DMS153 (cell line): Measurements from ENCODE around the gene LZTR1.
"Not testable (repeated sequence)": the region's sequence is repeated elsewhere in the genome, so short reads cannot be mapped to it uniquely, and the experiment has no call there.

ENCODE experiments used
- DNase-seq: peaks from one replicate; lab custom pipeline; 2025; lab: John Stamatoyannopoulos, UW

The LZTR1 gene

DNA sequence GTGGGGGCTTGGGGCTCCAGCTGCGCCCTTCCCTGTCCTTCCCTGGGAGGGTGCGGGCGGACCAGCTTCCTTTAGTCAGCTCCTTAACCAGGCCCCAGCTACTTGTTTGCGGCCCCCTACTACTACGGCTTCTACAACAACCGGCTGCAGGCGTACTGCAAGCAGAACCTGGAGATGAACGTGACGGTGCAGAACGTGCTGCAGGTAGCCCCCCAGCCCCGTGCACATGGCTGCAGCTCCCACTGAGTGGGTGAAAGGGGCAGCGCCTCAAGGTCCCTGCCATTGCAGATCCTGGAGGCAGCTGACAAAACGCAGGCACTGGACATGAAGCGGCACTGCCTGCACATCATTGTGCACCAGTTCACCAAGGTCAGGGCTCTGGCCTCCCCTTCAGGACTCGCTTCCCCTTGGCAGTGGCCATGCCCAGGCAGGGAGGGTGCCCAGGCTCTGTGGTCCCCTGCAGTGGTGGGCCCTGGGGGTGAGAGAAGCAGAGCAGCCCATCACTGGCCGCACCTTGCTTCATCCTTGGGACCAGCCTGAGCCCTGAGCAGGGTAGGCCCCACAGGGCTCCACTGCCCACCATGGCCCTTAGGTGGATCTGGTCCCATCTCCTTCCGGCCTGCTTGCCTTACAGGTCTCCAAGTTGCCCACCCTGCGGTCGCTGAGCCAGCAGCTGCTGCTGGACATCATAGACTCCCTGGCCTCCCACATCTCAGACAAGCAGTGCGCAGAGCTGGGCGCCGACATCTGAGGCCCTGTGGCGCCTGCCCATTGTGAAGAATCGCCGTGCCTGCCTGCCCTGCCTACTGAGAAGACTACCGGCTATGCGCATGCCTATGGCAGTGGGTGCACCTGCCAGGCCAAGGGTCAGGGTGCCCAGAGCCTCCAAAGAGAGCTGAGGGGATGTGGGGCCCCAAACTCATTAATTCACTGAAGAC is 14.8 kb downstream of the LZTR1 start:
- DNase-seq: no peak

DNA sequence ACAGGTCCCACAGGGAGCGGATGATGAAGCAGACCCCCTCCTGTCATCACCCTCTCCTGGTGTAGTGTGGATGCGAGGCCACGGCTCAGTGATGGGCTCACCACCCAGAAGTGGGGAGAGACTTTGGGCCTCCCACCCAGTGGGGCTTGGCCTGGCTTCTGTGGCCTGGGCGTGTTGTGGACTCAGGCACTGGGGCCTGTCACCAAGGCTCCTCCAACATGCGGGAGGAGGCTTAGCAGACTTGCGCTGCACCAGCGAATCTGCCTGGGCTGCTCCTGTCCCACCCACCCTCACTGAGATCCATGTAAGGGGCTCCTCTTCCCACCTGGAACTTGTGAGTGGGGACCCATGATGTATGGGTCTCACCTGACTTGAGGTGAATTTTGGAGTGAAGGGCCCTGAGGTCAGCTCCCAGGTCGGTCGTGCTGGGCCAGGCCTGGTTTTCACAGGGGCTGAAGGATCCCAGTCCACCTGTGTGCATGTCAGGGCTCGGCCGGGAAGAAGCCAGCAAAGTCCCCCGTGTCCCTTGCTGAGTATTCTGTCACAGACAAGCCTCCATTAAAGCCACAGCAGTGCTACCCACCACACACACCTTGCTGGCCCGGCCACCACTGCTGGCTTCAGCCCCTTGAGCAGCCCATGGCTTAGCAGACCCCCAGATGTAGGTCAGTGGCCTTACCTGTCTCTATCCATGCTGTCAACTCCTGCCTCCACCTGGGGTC is 15.6 kb downstream of the LZTR1 start:
- no peak for DNase-seq

DNA sequence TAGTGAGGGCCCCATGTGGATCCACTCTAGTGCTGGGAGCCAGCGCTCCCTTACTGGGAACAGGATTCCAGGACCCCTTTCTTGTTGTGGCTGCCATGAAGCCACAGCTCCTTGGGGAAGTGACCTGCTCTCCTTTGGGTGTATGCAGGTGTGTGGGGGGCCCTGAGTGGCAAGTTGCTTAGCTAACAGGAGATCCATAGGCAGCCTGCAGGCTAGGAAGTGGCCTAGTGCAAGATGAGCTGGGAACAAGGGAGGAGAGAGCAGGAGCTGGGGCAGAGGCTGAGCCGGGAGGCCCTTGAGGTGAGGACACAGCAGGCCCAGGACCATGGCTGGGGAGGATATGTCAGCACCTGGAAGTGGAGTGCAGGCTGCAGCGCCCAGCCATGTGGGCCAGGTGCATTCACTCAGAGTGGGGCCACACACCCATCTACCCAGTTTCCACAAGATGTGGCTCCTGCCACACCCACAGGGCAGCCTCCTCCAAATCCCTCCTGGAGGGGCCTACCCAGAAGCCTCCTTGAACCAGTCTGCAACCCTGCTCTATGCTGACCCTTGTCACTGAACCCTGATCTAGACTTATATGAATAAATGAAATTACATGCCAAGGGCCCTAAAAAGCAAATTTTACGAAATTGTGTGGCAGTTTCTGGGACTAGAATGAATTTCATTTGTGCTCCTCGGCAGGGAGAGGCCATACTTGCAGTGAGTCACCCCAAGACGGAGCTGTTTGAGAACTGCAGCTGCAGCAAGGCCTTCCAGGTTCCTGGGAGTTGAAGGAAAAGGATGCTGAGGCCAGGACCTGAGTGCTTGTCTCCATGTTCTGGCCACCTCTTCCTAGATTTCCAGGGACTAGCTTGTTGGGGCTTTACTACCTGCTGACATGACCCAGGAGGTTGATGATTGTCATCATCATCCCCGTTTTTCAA is 16.6 kb downstream of the LZTR1 start:
- DNase-seq: no peak

DNA sequence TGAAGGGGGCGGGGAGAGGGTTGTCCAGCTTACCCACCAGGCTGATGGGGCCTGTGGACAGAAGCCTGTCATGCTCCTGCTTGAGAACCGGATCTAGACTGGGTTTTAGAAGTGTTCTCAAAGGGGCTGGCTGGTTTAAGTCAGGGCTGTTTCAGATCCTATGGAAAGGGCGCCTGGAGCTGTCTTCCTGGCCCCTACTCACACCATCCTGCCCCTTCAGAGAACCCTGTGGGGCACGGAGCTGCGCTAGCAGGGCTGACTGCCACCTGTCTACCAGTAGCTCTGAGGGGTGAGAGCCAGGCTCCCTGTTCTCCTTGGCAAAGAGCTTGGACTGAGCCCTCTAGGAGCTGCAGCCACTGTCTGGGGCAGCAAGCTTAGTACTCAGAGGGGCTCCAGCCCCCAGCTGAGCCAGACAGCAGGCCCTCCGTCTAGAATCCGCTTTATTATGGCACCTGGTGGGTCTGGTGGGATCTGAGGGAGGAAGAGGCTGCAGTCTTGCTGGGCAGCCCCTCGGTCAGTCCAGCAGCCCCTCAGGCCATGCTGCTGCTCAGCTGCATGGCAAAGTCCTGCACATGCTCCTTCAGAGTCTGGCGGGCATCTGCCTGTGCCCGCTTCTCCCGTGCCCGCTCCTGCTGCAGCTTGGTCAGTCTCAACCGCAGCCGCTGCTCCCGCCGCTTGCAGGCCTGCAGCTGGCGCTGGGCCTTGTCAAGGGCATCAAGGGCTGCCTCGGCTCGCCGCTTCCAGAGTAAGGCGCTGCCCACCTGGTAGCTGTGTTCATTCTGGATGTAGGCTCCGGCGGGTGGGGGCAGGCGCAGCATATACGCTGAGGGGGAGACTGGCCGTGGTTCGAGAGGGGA is 17.5 kb downstream of the LZTR1 start:
- DNase-seq: no peak

DNA sequence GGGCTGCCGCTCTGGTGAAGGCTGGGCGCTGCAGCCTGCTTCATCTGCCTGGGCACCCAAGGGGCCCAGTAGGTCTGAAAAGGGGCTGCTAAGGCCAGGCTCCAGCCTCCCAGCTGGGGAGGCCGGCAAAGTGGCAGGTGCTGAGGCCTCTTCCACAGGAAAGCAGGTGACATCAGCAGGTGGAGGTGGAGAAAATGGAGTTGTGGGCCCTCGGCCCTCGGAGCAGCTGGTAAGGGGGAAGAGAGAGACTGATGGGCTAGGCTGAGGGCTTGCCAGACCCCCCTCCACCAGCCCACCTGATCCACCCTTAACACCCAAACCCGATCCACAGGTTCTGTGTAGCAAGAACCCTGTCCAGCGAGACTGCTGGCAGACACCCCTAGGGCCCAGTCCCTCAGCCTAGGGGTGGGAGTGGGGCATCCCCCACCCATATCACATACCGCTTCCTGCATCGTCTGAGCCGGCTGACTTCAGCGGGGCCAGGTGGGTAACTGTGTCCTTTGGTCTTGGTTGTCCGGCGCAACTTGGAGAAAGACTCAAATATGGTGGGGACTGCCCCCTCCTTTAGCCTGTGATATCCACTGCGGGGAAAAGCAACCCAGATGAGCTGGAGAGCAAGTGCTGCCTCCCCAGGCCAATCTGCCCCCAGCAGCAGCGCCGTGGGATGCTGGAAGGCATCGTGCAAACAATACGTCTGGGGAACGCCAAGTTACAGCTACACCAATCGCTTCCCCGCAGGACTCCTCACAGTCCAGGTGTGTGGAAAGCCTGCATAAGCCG is 18.3 kb downstream of the LZTR1 start:
- DNase-seq: no peak

DNA sequence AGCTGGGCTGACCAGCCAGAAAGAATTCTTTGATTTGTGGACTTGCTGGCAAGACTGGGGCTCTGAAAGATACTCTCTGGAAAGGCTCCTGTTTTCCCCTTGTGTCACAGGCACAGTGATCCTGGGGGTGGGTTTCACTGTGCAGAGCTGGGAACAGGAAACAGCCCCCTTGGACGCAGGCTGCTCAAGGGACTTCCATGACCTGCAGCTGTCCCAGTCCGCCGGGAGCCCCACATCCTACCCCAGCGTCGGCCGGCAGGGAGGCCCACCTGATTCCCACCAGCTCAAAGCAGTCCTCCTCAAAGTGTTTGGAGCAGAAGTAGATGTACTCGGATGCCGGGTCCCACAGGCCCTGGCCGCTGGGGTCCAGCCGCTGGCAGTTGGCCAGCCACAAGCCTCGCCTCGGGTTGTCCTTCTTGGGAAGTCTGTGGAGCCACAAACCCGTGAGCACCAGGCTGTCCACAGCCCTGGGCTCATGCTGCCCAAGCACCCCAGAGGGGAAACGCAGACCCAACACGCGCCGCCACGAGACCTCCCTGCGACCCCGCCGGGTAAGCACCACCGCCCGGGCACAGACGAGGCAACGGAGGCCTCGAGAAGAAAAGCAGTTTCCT is 19.0 kb downstream of the LZTR1 start:
- DNase-seq: no peak

DNA sequence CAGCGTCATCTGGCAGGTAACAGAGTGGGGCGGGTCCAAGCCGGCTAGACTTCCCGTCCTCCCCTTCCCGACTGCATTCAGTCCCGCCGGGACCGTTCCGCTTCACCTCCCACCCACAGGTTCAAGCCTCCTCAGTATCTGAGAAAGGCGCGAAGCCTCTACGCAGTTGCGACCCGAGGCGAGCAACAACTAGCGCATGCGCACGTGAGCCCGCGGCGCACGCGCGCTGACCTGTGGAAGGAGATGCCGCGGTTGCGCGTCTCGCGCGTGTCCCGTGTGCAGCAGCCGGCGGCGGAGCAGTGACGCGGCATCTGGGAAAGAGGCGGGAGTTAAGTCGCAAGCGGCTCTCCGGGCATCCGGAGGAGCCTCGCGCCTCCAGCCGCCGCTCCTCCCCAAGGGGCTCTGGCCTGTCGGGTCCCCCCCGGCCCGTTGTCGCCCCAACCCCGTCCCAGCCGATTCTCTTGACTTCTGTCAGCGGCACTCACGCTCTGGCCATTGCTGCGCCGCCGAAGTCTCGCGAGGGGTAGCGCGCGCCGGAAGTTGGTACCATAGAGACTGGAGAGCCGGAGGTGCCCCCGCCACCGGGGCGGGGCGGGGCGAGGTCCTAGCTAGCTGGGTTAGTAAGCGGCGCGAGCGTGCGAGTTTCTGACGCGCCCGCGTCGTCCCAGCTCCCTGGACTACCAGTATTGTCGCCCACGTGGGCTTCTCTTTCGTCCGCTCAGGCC is 19.7 kb downstream of the LZTR1 start, which contains the start of gene THAP7:
THAP7 (minus strand) TSS at position 518 of the 725 bp plus-strand sequence; CDS start at position 311, 207 bp downstream.
- peak; percentile 93 for DNase-seq

DNA sequence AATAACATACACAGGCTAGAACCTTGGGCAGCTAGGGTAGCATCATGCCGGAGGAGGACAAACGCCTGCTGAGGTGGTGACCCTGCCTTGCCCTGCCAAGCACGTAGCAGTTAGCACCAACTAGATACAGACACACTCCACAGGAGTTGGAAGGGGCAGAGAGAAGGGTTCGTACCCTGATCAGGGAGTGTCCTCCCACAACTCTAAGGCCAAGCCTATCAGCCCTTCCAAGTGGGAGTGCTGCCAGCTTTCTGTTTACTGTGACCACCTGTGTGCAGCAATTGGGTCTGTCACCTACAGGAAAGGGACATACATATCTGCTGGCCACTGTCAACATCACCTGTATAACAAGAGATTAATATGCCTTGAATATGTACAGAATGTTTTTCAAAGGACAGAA is 21.7 kb downstream of the LZTR1 start:
- no peak for DNase-seq

DNA sequence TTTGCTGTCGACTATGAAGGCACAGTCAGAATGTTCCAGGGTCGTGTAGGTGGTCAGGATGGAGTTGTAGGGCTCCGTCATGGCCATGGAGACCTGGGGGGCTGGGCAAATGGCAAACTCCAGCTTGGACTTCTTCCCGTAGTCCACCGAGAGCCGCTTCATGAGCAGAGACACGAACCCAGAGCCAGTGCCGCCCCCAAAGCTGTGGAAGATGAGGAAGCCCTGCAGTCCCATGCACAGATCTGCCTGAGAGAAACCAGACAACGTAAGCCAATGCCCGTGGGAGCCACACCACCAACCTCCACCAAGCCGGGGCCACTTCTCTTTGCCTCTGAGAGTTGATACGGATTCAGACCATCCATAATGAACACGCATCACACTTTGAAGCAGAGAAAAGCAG is 27.1 kb downstream of the LZTR1 start:
- DNase-seq: not testable (repeated sequence)

DNA sequence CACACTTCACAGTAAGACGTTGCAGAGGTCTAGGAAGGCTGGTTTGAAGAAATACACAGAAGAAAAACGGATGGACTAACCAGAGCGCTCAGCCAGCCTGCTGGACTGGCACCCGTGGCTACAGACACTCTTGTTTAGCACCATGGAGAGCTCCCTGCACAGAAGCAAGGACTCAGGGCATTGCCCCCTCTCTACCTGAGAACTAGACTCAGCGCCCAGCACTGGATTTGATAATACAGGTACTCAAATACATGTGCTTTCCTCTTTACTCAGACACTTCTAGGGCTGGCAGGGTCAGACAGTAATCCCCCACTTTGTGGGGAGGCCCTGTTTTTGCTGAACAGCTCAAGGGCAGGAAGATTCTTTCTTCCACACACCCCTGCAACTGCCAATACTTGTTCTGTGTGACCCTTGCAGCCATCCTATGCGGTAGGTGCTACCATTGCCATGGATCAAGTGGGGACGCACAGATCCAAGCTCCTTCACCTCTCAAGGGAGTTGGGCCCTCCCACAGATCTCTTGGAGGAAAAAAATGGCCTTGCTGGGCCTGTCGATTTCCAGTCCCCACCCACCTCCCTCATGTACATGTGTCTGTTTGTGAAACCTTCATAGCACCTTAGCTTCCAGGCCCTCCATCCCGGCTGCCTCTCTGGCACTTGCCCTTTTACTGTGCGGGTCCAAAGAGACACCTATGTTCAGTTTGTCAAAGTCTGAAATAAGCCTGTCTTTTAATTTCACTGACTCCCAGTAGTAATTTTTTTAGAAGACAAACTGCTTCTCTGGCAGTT is 27.7 kb downstream of the LZTR1 start:
- DNase-seq: no peak

DNA sequence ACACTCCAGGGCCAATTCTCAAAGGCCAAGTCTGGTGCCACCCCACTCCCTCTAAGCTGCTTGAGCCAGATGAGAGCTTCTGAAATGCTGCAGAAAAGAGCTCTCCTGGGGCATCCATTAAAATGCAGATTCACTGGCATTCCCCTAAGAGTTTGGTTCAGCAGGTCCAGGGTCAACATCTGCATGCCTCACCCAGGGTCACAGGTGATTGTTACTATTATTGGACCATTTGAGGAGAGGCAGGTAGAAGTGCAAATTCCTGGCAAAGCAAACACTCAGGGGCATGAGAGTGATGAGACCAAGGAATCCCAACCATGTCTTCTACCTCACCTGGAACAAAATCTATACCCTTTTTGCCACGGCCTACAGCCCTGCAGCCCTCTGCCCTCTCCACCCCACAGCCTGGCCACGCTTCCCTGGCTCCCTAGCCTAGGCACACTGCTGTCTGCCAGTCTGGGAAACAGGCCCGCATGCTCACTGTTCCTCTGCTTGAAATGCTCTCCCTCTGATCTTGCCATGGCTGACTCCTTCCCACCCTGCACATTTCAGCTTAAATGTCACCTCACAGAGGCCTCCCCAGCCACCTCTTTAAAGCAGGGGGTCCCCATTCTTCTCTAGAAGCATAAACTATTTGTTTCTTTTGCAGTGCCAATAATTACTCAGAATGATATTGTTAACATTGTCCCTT is 28.5 kb downstream of the LZTR1 start:
- DNase-seq: no peak

DNA sequence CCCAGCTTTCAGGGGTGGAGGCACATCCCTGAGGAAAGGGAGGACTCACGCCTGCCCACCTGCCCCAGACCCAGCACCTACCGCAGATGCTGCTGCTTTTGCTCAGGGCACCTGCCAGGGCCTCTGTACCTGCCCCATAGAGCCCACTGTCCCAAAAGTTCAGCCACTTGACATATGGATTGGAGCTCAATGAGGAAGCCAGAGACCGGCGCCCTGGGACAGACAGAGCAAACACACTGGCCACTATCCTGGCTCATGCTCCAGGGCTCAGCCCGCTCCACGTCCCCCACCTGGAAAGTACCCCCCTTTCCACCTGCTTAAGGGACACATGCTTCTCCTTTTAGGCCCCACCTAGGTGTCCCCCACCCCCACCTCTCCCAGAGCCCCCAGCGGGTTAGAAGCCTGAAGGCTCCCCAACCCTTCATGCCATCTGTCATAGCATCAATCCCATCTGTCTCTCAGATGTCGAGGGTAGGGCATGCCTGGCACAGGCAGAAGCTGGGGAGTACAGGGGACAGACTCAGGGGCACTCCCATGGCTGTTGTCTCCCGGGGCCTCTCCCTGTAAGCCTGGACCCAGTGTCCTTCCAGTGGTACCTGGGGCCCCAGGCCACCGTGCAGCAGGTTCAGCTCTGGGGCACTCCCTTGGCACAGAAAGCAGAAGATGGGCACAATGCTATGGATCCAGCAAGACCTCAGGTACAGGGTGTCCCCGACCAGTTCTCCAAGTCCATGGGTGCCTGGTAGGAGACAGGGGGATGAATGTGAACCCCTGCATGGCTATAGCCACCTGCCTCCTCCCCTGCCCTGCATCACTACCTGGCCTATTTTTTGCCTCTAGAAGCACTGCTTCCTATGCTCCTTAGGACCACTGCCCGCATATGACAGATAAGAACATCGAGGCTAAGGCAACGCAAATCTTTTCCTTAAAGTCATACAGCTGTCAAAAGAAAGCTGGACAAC is 30.6 kb downstream of the LZTR1 start:
- DNase-seq: no peak

DNA sequence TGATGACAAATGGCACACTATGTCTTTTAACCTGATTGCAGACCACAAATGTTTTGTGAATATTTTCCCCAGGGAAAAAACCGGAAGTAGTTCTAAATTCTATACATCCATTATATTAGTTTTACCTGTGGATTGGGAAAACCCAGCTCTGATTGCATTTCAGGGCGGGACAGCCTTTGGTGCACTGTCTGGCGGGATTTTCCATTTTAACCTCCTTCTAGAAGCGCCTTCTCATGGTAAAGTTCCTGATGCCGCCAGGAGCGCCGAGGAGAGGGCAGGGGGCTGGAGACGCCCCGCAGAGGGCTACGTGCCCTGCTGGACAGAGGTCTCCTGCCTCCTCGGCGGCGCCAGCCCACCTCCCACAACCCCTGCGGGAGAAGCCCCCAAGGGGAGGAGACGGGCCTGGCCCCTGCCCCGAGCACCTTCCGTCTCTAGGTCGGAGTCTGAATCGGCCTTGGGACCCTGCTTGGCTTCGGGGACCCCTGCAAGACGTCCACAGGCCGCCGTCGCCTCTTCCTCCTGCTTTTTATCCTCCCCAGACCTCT is 31.6 kb downstream of the LZTR1 start:
- no peak for DNase-seq

DNA sequence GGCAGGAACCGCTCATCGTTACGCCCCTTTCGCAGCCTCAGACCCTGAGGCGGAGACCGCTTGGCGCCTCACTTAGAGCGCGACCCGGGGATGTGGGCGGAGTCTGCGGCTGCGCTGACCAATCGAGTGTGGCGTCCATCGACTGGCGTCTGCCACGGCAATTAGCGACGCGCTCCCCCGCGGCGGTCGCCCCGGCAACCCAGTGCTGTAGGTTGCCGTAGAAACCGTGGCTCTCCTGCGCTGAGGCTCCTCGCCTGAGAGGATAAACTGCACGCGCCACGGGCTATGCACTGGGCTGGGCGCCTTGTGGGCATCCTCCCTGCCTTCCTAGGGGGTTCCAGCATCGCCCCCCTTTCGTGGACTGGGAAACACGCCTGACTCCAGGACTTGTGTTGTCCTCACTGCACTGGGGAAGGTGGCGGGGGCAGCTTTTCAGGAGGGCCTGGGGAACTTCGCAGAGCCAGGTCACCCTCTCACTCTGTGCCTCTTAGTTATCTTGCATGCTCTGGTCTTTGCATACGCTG is 32.2 kb downstream of the LZTR1 start:
- peak; percentile 93 for DNase-seq

DNA sequence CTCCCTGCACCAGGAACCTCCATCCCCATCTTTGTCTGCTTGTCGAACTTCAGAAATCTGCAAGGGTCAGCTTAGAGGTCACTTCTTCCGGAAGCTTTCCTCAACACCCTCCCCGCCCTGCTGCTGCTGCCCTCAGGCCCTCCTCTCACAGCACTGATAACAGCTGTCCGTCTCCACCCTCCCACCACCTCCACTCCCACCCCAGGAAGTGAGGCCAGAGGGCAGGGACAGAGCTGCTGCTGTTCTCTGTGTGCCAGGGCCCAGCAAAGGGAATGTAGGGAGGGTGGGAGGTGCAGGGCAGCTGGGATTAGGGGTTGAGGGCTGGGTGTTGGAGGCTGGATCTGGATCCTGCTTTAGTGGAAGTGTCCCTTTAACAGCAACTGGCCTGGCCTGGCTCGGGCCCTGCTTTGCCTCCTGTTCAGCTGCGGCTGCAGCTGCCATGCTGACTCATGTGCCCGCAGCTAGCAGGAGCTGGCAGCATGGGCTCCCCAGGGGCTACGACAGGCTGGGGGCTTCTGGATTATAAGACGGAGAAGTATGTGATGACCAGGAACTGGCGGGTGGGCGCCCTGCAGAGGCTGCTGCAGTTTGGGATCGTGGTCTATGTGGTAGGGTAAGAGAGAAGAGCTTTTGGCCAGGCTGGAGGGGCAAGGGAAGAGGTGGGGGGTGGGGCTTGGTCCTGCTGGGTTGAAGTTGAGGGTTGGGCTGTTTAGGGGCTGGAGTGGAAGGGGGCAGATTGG is 32.8 kb downstream of the LZTR1 start, which contains the start of gene P2RX6:
P2RX6 (plus strand) TSS at position 440 of the 740 bp plus-strand sequence; CDS start at position 450, 10 bp downstream.
- peak; percentile 30 for DNase-seq
